PC-9 (cell line): Measurements from ENCODE around the gene MIEF1.

Source experiments
- EZH2 ChIP-seq: fragments of 200-600 bp; sonication (generic); IDR thresholded peaks from 2 replicates; pipeline ENCODE4 v1.8.0; 2017; ENCODE audit warnings: antibody characterized with exemption, low read depth
- TF ChIP-seq, protein P1 (sequence below): fragments of 200-600 bp; sonication (generic); conservative IDR thresholded peaks from 2 replicates; pipeline ENCODE4 v1.6.1; 2017; ENCODE audit warnings: mixed run types, antibody characterized with exemption, mild to moderate bottlenecking, moderate library complexity

DNA sequence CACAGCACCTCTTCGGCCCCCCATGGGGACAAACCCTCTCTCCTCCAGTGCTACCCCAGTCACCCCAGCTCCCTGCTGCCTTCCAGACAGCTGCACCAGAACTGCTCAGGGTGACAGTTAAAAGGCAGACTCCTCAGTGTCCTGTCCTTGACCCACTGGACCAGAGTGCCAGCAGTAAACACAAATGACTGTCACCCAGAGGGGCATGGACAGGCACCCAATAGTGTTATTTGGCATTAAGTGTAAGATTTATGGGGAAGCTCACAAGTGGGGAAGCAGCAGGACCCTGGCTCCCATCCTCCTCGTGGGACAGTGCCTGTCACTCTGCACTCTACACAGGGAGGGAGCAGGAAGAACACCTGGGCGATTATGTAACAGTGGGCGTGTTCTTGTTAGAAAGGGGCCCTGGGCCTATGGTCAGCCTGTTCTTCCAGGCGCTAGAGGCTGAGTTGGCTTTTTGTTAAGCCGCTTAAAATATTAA lies 25.4 kb downstream of the MIEF1 start:
- TF ChIP-seq, protein P1, sequence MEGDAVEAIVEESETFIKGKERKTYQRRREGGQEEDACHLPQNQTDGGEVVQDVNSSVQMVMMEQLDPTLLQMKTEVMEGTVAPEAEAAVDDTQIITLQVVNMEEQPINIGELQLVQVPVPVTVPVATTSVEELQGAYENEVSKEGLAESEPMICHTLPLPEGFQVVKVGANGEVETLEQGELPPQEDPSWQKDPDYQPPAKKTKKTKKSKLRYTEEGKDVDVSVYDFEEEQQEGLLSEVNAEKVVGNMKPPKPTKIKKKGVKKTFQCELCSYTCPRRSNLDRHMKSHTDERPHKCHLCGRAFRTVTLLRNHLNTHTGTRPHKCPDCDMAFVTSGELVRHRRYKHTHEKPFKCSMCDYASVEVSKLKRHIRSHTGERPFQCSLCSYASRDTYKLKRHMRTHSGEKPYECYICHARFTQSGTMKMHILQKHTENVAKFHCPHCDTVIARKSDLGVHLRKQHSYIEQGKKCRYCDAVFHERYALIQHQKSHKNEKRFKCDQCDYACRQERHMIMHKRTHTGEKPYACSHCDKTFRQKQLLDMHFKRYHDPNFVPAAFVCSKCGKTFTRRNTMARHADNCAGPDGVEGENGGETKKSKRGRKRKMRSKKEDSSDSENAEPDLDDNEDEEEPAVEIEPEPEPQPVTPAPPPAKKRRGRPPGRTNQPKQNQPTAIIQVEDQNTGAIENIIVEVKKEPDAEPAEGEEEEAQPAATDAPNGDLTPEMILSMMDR = no peak
- TF ChIP-seq EZH2 = no peak
